HG02970 (cell line): ENCODE results near the gene GRM1.

Source experiments
- ATAC-seq: cut with Tn5 transposase; IDR thresholded peaks from one replicate; pipeline ENCODE4 v1.9.1; 2021; ENCODE audit warnings: mild to moderate bottlenecking, moderate library complexity, moderate number of reproducible peaks; ENCODE audit not compliant: unreplicated experiment, low FRiP score

The GRM1 gene

DNA sequence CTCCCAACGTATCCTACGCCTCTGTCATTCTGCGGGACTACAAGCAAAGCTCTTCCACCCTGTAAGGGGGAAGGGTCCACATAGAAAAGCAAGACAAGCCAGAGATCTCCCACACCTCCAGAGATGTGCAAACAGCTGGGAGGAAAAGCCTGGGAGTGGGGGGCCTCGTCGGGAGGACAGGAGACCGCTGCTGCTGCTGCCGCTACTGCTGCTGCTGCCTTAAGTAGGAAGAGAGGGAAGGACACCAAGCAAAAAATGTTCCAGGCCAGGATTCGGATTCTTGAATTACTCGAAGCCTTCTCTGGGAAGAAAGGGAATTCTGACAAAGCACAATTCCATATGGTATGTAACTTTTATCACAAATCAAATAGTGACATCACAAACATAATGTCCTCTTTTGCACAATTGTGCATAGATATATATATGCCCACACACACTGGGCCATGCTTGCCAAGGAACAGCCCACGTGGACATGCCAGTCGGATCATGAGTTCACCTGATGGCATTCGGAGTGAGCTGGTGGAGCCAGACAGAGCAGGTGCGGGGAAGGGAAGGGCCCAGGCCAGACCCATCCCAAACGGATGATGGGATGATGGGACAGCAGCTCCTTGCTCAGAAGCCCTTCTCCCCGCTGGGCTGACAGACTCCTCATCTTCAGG, 406.0 kb downstream of the GRM1 start:
- no peak for ATAC-seq

DNA sequence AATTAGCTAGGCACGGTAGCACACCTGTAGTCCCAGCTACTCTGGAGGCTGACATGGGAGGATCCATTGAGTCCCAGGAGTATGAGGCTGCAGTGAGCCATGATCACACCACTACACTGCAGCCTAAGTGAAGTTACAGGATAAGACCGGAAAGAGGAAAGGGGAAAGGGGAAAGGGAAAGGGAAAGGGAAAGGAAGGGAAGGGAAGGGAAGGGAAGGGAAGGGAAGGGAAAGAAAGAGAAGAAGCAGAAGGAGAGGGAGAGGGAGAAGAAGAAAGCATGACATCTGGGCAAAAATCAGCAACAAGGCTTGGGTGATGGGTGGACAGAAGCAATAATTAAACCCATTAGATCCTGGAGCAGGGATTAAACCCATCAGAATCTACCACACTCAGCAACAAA, 413.0 kb downstream of the GRM1 start:
- ATAC-seq = no peak

DNA sequence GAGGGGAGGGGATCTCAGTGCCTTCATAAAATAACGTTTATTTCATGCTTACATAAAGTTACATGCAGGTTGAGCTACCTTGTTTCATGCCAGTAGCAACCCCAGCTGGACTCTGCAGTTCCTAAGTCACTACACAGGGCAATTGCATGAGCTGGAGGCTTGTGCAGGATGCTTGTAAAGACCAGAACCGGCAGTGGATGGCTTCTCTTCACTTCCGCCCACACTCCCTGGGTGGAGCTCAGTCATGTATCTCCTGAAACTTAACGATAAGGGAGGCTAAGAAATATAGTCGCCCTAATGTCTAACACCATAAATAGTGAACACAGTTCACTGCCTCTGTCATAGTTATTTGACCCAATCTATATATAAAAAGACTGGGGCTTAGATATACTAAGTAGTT, 415.3 kb downstream of the GRM1 start:
- no peak for ATAC-seq

DNA sequence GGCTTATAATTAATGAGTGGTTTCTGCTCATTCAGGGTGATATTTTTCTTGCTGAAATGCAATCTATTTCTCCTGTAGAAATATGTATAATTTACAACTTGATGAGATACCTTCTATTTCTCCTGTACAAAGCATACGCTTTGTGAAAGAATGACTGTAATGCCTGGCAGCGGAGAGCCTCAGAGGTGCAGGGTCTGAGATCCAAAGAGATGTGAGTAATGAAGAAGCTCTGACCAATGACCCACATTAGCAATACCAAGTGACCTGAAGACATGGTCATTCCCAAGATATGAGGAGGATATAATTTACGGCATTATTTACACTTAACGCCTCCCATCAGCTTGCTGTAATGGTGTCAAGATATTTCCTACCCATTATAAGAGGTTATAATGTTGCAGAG, 416.4 kb downstream of the GRM1 start:
- ATAC-seq = no peak

DNA sequence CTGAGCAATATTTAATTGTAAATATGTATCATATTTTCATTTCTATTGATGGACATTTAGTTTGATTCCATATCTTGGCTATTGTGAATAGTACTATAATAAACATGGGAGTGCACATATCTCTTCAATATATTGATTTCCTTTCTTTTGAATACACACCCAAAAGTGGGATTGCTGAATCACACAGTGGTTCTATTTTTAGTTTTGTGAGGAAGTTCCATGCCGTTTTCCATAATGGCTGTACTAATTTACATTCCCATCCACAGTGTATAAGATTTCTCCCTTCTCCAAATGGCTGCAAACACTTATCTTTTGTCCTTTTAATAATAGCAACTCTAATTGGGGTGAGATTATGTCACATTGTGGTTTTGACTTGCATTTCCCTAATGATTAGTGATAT, 428.0 kb downstream of the GRM1 start:
- no peak for ATAC-seq

DNA sequence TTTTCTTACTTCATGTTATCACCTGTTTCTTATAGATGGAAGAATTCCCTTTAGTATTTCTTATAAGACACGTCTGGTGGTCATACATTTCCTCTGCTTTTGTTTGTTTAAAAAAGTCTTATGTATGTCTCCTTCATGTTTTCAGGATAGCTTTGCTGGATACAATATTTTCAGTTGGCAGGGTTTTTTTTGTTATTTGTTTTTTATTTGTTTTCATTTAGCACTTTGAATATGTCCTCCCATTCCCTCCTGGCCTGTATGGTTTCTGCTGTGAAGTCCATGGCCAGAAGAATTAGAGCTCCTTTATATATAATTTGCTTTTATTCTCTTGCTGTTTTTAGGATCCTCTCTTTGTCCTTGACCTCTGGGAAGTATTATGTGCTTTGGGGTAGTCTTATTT, 432.1 kb downstream of the GRM1 start:
- no peak for ATAC-seq

DNA sequence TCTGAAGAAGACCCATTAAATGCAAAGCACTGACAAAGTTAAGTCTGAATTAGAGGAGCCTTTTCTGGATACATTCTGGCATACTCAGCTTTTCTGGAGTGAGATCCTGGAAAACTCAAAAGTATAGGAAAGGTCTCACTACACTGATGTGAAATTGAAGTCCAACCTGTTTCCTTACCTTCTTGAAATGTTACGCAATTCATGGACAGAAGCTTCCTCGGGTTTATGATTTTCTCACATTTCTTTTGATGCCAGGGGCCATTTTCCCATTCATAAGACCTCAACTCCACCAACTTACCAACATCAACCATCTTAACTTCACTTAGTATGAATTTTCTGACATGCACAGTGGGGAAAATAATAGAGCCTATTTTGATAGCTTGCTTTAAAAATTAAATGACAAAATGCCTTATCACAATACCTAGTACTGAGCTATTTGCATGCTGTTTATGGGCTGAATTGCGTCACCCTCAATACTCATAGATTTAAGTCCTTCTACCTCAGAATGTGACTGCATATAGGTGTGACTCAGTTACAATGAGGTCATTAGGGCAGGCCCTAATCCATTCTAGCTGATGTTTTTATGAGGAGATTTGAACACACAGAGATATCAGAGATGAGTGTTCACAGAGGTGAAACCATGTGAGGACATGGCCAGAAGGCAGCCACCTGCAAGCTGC, 441.4 kb downstream of the GRM1 start:
- ATAC-seq = no peak

DNA sequence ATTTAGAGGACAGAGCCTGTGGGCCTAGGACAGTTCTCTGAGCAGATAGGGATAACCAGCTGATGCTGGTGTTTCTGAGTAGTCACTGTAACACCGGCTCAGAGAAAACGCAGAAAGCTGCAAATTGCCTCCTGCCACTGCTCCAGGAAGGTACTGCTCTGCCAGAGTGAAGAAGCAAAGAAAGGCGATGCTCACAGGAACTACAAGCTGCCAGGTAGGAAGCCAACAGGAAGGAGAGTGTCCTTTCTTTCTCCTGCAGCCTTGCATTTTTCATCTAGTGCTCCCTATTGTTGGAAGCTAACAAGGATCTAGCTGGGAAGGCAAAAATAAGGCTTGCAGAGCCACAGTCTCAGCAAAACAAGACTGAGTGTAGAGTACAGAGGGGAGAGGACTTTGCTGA, 444.1 kb downstream of the GRM1 start:
- no peak for ATAC-seq

DNA sequence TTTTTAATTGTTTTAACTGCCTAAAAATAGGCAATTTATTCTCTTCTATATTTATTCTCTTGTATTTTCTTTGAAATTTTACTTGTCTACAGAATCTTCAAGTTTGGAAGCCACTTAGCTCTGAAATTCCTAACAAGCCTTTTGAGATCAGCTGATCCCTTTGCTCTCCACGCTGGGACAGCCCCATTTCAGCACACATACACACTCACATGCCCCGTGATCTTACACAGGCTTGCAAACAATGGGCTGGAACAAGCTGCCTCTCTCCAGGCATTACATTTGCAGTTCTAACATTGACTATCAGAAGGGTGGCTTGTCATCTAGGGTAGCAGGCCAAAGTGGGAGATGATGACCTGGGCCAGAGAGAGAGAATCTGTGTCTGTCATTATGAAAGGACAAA, 452.7 kb downstream of the GRM1 start:
- no peak for ATAC-seq

DNA sequence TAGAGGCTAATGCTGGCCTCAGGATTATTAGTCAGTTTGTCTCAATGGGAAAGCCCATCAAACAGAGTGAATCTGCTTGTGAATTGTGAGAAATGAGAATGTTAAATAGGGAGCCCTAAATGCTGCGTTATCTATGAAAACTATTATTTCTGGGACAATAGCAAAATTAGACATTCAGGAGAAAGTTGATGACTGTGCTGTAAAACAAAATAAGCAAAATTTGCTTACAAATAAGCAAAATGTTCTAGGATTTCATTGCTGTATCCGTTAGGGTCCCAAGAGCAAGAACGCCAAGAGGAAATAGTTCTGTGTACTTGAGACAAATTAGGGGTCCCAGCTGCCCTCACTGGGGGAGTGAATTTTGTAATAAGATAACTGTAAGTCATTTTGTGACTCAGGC, 455.5 kb downstream of the GRM1 start:
- ATAC-seq = no peak
